ENCODE data around the gene FUT2.

FUT2 gene

GRCh38 chr19:48695743-48696352, at the start of gene FUT2:
Gene FUT2 (plus strand): TSS chr19:48695971. CDS start chr19:48702957, 6,986 bp downstream.
- H3K4me3 ChIP-seq, result no peak within 1 kb of the TSS
- H3K9me3 ChIP-seq (ENCODE audit: low read depth, low read length), result no peaks in the 10 kb centered on the region
- H3K36me3 ChIP-seq (ENCODE audit: insufficient read depth, low read length), result no peaks in the 10 kb centered on the region
- no peak within 1 kb of the TSS for H3K9ac ChIP-seq (ENCODE audit: insufficient read length)
- no peak for TF ChIP-seq EZH2 (IDR thresholded peaks at IDR 0.05)
- TF ChIP-seq POLR2AphosphoS5 (IDR thresholded peaks at IDR 0.05; ENCODE audit: borderline replicate concordance, low read depth, low read length), result no peak
- TF ChIP-seq FOXP2 (optimal IDR thresholded peaks at IDR 0.05; ENCODE audit: control extremely low read depth, extremely low read length, insufficient read depth), result no peak
- H3K27ac ChIP-seq, result no peak within 1 kb of the TSS
- DNase-seq (ENCODE audit: low read depth, low spot score), result no peak

- Histone ChIP-seq H3K9me3 (ENCODE audit: low read depth, low read length) (no peaks in the 10 kb centered on the region), H3K9ac (ENCODE audit: insufficient read length) (peak within 1 kb of the TSS; percentile 37), H3K4me3 (peak within 1 kb of the TSS; percentile 85), H3K36me3 (ENCODE audit: insufficient read depth, low read length) (no peaks in the 10 kb centered on the region), H3K27ac (peak within 1 kb of the TSS; percentile 68)
- DNase-seq (ENCODE audit: low read depth, low spot score), result no peak
- TF ChIP-seq EZH2 (IDR thresholded peaks at IDR 0.05) (no peak), FOXP2 (optimal IDR thresholded peaks at IDR 0.05; ENCODE audit: control extremely low read depth, extremely low read length, insufficient read depth) (no peak), POLR2AphosphoS5 (IDR thresholded peaks at IDR 0.05; ENCODE audit: borderline replicate concordance, low read depth, low read length) (peak; percentile 30; the same call in 1 of the 2 replicates)
Measured at GRCh38 chr19:48646001-48646721, 49.6 kb upstream of the FUT2 start, which contains the start of gene CA11. Gene CA11 (minus strand): TSS chr19:48646187. CDS start chr19:48645632, 555 bp downstream.

- H3K9me3 ChIP-seq (ENCODE audit: low read depth, low read length), result no peaks in the 10 kb centered on the region
- H3K9ac ChIP-seq (ENCODE audit: insufficient read length), result peak overlapping the region; percentile 32
- TF ChIP-seq POLR2AphosphoS5 (IDR thresholded peaks at IDR 0.05; ENCODE audit: borderline replicate concordance, low read depth, low read length) (no peak), FOXP2 (optimal IDR thresholded peaks at IDR 0.05; ENCODE audit: control extremely low read depth, extremely low read length, insufficient read depth) (peak; percentile 55), EZH2 (IDR thresholded peaks at IDR 0.05) (no peak)
Measured at GRCh38 chr19:48646722-48647216, 49.0 kb upstream of the FUT2 start.

GRCh38 chr19:48648134-48648533, 47.6 kb upstream of the FUT2 start:
- Histone ChIP-seq H3K9ac (ENCODE audit: insufficient read length) (no peak overlapping the region), H3K4me3 (no peak overlapping the region), H3K27ac (no peak overlapping the region), H3K9me3 (ENCODE audit: low read depth, low read length) (no peaks in the 10 kb centered on the region), H3K36me3 (ENCODE audit: insufficient read depth, low read length) (no peaks in the 10 kb centered on the region)
- no peak for DNase-seq (ENCODE audit: low read depth, low spot score)
- TF ChIP-seq EZH2 (IDR thresholded peaks at IDR 0.05) (no peak), FOXP2 (optimal IDR thresholded peaks at IDR 0.05; ENCODE audit: control extremely low read depth, extremely low read length, insufficient read depth) (no peak), POLR2AphosphoS5 (IDR thresholded peaks at IDR 0.05; ENCODE audit: borderline replicate concordance, low read depth, low read length) (no peak)

More at GRCh38 chr19:48646722-48647216, 49.0 kb upstream of the FUT2 start:
- no peak for DNase-seq (ENCODE audit: low read depth, low spot score)
- Histone ChIP-seq H3K27ac (no peak overlapping the region), H3K36me3 (ENCODE audit: insufficient read depth, low read length) (no peaks in the 10 kb centered on the region), H3K4me3 (peak overlapping the region; percentile 85)

GRCh38 chr19:48650974-48651682, 44.6 kb upstream of the FUT2 start:
- H3K27ac ChIP-seq, result no peak overlapping the region
- TF ChIP-seq FOXP2 (optimal IDR thresholded peaks at IDR 0.05; ENCODE audit: control extremely low read depth, extremely low read length, insufficient read depth) (no peak), POLR2AphosphoS5 (IDR thresholded peaks at IDR 0.05; ENCODE audit: borderline replicate concordance, low read depth, low read length) (no peak), EZH2 (IDR thresholded peaks at IDR 0.05) (no peak)
- H3K9me3 ChIP-seq (ENCODE audit: low read depth, low read length), result no peaks in the 10 kb centered on the region
- no peak overlapping the region for H3K9ac ChIP-seq (ENCODE audit: insufficient read length)
- DNase-seq (ENCODE audit: low read depth, low spot score), result no peak
- no peak overlapping the region for H3K4me3 ChIP-seq
- no peaks in the 10 kb centered on the region for H3K36me3 ChIP-seq (ENCODE audit: insufficient read depth, low read length)

GRCh38 chr19:48651683-48652048, 44.1 kb upstream of the FUT2 start:
- Histone ChIP-seq H3K9me3 (ENCODE audit: low read depth, low read length) (no peaks in the 10 kb centered on the region), H3K36me3 (ENCODE audit: insufficient read depth, low read length) (no peaks in the 10 kb centered on the region), H3K9ac (ENCODE audit: insufficient read length) (no peak overlapping the region), H3K27ac (no peak overlapping the region), H3K4me3 (no peak overlapping the region)
- TF ChIP-seq POLR2AphosphoS5 (IDR thresholded peaks at IDR 0.05; ENCODE audit: borderline replicate concordance, low read depth, low read length) (no peak), FOXP2 (optimal IDR thresholded peaks at IDR 0.05; ENCODE audit: control extremely low read depth, extremely low read length, insufficient read depth) (no peak), EZH2 (IDR thresholded peaks at IDR 0.05) (no peak)
- no peak for DNase-seq (ENCODE audit: low read depth, low spot score)

- Histone ChIP-seq H3K4me3 (peak overlapping the region; percentile 57), H3K36me3 (ENCODE audit: insufficient read depth, low read length) (no peaks in the 10 kb centered on the region), H3K27ac (peak overlapping the region; percentile 84), H3K9ac (ENCODE audit: insufficient read length) (peak overlapping the region; percentile 67), H3K9me3 (ENCODE audit: low read depth, low read length) (no peaks in the 10 kb centered on the region)
- TF ChIP-seq POLR2AphosphoS5 (IDR thresholded peaks at IDR 0.05; ENCODE audit: borderline replicate concordance, low read depth, low read length) (no peak), FOXP2 (optimal IDR thresholded peaks at IDR 0.05; ENCODE audit: control extremely low read depth, extremely low read length, insufficient read depth) (no peak), EZH2 (IDR thresholded peaks at IDR 0.05) (no peak)
- no peak for DNase-seq (ENCODE audit: low read depth, low spot score)
Measured at GRCh38 chr19:48654299-48655059, 41.3 kb upstream of the FUT2 start.

Data from SK-N-MC (cell line).